Fibroblast of the conjunctiva (primary cell): Measurements from ENCODE around the gene BRWD1.
A peak's percentile ranks its signal among the peaks of the same experiment; 100 is the strongest.
"Not testable (repeated sequence)": the region's sequence is repeated elsewhere in the genome, so short reads cannot be mapped to it uniquely, and the experiment has no call there.

Source experiments
- DNase-seq: peaks from one replicate; pipeline ENCODE4 v3.0.0-alpha.2; 2010; ENCODE audit warnings: low read depth

Gene BRWD1

DNA sequence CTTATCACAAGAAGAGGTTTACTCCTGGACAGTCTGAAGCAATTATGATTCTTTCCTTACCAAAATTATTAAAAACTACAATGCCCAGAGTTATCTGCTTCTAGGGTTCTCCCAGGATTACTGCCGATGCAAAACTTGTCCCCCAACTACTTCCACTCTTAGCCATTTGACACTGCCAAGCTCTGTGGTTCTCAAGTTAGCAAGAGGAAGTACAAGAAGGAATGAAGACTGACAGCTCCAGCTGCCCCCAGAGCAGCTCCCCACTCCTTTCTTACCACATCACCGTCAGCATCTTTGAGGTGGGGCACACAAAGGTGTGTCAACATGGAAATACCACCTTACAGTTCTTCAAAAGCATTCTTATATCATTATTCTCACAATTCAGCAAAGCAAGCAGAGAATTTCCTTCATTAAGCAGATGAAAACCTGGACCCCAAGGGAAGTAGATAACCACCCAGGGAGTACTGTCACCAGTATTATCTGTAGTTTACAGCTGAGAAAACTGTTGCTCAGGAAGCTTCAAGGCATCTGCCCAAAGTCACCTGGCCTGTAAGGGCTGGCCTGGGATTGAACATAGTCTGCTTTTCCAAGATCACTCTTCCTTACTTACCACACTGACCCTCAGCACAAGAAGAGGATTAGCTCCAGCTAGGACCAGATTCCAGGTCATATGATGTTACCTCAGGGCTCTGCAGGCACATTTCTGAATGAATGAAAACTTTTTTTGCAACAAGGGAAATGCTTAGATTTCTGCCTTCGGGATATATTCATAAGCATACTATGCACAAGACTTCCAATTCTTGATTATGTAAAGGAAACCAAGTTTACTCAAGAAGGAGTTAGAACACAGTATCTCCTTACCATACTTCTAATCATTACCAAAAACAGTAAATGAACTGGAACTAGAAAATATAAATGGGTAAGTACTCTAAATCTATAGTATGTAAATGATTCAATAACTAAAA lies 139.4 kb downstream of the BRWD1 start:
- DNase-seq = no peak

GRCh38 chr21:39169906-39170305 lies 143.5 kb downstream of the BRWD1 start:
- no peak for DNase-seq

- no peak for DNase-seq
Observed at GRCh38 chr21:39168800-39169199, 144.6 kb downstream of the BRWD1 start.

DNA sequence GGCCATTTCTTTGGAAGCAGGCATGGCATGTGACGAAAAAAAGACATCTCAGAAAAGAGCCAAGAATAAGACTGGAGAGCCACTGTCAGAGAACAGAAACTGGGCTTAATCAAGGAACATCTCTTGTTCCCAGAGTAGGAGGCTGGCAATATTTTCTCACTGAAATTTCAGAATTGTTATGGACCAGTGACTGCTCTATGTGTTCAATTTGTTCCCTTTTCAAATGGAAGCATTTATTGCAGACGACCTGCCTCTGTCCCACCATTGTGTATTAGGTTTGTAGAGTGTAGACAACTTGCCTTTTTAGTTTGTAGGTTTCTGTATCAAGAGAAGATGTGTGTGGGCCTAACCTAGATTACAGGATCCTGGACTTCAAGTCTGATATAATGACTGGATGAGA lies 148.9 kb downstream of the BRWD1 start:
- no peak for DNase-seq

- DNase-seq = no peak
Observed at GRCh38 chr21:39161064-39161463, 152.4 kb downstream of the BRWD1 start.

GRCh38 chr21:39159342-39160063 lies 153.9 kb downstream of the BRWD1 start:
- no peak for DNase-seq

GRCh38 chr21:39157241-39157640 lies 156.2 kb downstream of the BRWD1 start:
- not testable (repeated sequence) for DNase-seq

- no peak for DNase-seq
Observed at GRCh38 chr21:39156024-39156423, 157.4 kb downstream of the BRWD1 start.

GRCh38 chr21:39155578-39155977 lies 157.9 kb downstream of the BRWD1 start:
- no peak for DNase-seq

GRCh38 chr21:39153842-39154241 lies 159.6 kb downstream of the BRWD1 start:
- no peak for DNase-seq

DNA sequence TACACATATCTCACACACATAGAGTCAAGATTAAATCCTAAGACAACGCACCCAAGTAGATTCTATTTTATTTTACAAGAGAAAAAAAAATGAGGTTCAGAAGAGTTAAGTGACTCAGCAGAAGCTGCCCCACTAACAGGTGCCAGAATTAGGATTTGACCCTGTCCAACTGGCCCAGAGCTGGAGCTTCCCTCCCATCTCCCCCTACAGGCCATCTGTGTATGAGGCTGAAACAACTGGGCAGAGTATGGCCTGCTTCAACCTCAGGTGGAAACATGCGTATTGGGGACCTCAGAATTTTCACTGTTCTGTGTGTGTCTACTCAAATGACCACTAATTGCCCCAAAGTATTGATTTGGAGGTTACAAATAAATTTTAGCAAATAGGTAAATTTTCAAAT lies 160.1 kb downstream of the BRWD1 start:
- DNase-seq = no peak

GRCh38 chr21:39152271-39152670 lies 161.2 kb downstream of the BRWD1 start:
- no peak for DNase-seq

- DNase-seq = no peak
Observed at GRCh38 chr21:39150877-39151276, 162.6 kb downstream of the BRWD1 start.

DNA sequence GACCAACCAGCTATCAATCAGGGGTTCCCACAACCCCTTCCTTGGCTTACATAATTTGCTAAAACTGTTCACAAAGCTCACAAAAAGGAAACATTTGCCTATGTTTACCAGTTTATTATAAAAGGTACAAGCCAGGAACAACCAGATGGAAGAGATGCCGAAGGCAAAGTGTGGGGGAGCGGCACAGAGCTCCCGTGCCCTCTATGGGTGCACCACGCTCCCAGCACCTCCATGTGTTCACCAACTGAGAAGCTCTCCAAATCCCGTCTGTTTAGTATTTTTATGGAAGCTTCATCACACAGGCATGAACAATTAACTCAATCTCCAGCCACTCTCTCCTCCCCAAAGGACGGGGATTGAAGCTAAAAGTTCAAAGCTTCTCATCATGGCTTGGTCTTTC lies 163.1 kb downstream of the BRWD1 start:
- DNase-seq = no peak

DNA sequence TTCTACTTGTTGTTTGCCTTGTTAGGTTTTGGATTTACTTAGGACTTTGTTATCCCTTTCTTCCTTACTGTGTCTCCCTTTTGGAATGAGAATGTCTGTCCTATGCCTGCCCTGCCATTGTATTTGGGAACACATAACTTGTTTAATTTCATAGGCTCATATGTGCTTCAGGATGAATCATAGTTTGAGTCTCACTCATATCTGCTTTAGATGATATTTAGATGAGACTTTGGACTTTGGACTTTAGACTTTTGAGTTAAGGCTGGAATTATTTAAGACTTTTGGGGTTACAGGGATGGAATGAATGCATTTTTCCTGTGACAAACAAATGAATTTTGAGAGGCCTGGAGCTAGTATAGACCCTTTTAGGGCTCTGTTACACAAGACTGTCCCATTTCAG lies 163.6 kb downstream of the BRWD1 start:
- no peak for DNase-seq

- DNase-seq = no peak
Observed at GRCh38 chr21:39148975-39149374, 164.5 kb downstream of the BRWD1 start.

GRCh38 chr21:39144191-39144590 lies 169.2 kb downstream of the BRWD1 start:
- DNase-seq = no peak

GRCh38 chr21:39142972-39143371 lies 170.5 kb downstream of the BRWD1 start:
- DNase-seq = no peak

- DNase-seq = no peak
Observed at GRCh38 chr21:39141502-39141901, 171.9 kb downstream of the BRWD1 start.

GRCh38 chr21:39137248-39138178 lies 175.9 kb downstream of the BRWD1 start:
- peak; percentile 59 for DNase-seq

GRCh38 chr21:39136711-39137110 lies 176.7 kb downstream of the BRWD1 start:
- no peak for DNase-seq

DNA sequence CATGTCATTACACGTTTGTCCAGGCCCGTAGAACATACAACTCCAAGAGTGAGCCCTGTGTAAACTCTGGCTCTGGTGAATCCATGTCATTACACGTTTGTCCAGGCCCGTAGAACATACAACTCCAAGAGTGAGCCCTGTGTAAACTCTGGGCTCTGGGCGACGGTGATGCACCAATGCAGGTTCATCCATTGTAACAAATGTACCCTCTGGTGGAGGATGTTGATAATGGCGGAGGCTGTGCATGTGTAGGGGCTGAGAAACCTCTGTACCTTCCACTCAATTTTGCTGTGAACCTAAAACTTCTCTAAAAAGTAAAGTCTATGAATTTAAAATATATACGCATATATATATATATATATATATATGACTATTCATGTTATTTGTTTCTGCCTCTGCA lies 177.3 kb downstream of the BRWD1 start:
- not testable (repeated sequence) for DNase-seq
